ENCODE measurements around the gene C22orf15.

C22orf15 gene

DNA sequence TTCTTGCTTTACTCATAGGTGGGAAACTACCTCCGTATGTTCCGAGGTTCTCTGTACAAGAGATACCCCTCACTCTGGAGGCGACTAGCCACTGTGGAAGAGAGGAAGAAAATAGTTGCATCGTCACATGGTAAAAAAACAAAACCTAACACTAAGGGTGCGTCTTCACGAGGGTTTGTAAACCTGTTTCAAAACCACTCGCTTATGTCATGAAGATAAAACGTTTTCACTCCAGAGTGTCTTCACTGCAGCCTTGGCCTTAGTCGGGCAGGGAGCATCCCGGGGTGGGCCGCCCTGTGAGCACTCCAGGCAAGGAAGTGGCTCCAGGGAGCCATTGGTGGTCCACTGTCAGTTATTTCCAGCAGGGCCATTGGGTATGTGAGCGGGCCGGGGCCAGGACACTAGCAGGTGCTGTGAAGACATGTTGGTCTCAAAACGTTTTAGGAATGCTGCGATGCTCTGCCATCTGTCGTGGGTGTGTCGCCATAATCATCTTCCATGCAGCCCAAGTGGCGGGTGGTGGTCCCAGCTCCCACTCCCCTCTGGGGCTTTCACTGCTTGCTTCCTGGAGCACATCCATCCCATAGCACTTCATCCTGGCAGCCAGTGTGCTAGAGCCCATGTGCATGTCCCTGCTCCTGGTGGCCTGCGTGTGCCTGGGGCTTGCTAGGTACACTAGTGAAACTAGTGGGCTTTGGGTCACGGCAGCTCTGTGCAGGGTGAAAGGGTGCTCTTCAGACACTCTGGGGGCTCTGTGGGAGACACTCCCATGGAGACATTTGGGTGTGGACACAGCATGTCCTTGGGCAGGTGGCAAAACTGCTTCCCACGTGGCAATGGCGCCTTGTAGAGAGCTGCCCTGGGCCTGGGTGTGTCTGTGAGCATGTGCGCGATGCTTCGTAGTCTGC, 29.2 kb downstream of the C22orf15 start:
- DNase-seq (ENCODE audit: low read depth in 2 of 2): no peak
- TF ChIP-seq, protein P1, sequence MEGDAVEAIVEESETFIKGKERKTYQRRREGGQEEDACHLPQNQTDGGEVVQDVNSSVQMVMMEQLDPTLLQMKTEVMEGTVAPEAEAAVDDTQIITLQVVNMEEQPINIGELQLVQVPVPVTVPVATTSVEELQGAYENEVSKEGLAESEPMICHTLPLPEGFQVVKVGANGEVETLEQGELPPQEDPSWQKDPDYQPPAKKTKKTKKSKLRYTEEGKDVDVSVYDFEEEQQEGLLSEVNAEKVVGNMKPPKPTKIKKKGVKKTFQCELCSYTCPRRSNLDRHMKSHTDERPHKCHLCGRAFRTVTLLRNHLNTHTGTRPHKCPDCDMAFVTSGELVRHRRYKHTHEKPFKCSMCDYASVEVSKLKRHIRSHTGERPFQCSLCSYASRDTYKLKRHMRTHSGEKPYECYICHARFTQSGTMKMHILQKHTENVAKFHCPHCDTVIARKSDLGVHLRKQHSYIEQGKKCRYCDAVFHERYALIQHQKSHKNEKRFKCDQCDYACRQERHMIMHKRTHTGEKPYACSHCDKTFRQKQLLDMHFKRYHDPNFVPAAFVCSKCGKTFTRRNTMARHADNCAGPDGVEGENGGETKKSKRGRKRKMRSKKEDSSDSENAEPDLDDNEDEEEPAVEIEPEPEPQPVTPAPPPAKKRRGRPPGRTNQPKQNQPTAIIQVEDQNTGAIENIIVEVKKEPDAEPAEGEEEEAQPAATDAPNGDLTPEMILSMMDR (IDR thresholded peaks at IDR 0.05; ENCODE audit: low read depth, low read length): no peak
- no peak overlapping the region for H3K4me3 ChIP-seq (replicated peaks in 1 of 2; ENCODE audit: low read depth in 2 of 2, low read length in 2 of 2)

DNA sequence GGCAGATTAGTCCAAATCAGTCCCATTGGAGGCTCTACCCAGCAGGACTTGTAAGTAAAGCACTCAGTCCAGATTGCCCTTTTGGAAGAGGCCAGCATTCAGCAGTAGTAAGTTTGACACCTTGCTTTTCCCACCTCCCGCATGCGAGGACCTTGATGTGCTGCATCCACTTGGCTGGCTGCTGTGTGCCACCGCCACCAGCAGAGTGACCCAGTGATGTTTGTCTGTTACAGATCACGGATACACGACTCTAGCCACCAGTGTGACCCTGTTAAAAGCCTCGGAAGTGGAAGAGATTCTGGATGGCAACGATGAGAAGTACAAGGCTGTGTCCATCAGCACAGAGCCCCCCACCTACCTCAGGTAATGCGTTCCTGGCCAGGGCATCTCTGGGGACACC, 30.5 kb downstream of the C22orf15 start:
- TF ChIP-seq, protein P1 (IDR thresholded peaks at IDR 0.05; ENCODE audit: low read depth, low read length): no peak
- no peak for DNase-seq (ENCODE audit: low read depth in 2 of 2)
- H3K4me3 ChIP-seq (replicated peaks in 1 of 2; ENCODE audit: low read depth in 2 of 2, low read length in 2 of 2): no peak overlapping the region

DNA sequence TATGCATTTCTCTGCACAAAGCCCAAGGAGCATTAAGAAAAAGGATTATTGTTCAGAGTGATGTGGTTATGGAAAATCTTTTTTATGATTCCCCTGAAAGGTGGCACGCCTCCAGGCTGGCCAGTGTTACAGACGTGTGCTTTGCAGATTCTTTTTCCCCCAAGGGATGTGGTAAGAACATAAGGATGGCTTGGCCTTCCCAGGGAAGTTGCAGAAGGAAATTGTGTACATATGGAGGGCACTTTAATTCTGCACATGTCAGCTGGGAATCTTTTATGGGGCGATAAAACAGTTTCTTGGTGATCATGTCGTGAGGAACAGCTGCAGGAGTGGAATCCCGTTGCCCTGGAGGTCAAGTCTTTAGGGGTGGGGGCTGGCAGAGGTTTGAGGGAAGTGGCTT, 33.7 kb downstream of the C22orf15 start:
- no peak overlapping the region for H3K4me3 ChIP-seq (replicated peaks in 1 of 2; ENCODE audit: low read depth in 2 of 2, low read length in 2 of 2)
- TF ChIP-seq, protein P1 (IDR thresholded peaks at IDR 0.05; ENCODE audit: low read depth, low read length): no peak
- DNase-seq (ENCODE audit: low read depth in 2 of 2): peak in 1 of 2 donors; percentile 39

GRCh38 chr22:23800297-23801237, 37.8 kb downstream of the C22orf15 start:
- H3K4me3 ChIP-seq (replicated peaks in 1 of 2; ENCODE audit: low read depth in 2 of 2, low read length in 2 of 2): no peak overlapping the region
- TF ChIP-seq, protein P1 (IDR thresholded peaks at IDR 0.05; ENCODE audit: low read depth, low read length): no peak
- no peak for DNase-seq (ENCODE audit: low read depth in 2 of 2)

GRCh38 chr22:23801238-23801821, 38.5 kb downstream of the C22orf15 start:
- no peak for DNase-seq (ENCODE audit: low read depth in 2 of 2)
- H3K4me3 ChIP-seq (replicated peaks in 1 of 2; ENCODE audit: low read depth in 2 of 2, low read length in 2 of 2): no peak overlapping the region
- TF ChIP-seq, protein P1 (IDR thresholded peaks at IDR 0.05; ENCODE audit: low read depth, low read length): no peak

GRCh38 chr22:23801886-23802377, 39.1 kb downstream of the C22orf15 start:
- DNase-seq (ENCODE audit: low read depth in 2 of 2): no peak
- TF ChIP-seq, protein P1 (IDR thresholded peaks at IDR 0.05; ENCODE audit: low read depth, low read length): no peak
- H3K4me3 ChIP-seq (replicated peaks in 1 of 2; ENCODE audit: low read depth in 2 of 2, low read length in 2 of 2): no peak overlapping the region

Data from cardiac fibroblast (primary cell).